A549 (cell line): ENCODE data around the gene DDB1.

Experiments used
- BHLHE40 ChIP-seq: IDR thresholded peaks from 2 replicates; pipeline ENCODE4 v1.6.1; 2012; ENCODE audit warnings: low read depth, low read length, inconsistent platforms
- CTCF ChIP-seq: fragments of >200 bp; sonication (Bioruptor Twin); formaldehyde crosslinking; IDR thresholded peaks from 3 replicates; pipeline ENCODE4 v1.5.1; 2016
- ELK1 ChIP-seq: fragments of 150-350 bp; IDR thresholded peaks from 2 replicates; pipeline ENCODE4 v1.6.1; 2014; ENCODE audit warnings: low read depth, mild to moderate bottlenecking, low read length
- EP300 ChIP-seq, 2 experiments: fragments of >200 bp; sonication (Bioruptor Twin); formaldehyde crosslinking; IDR thresholded peaks; 2 replicates in 1 of 2; 3 replicates in 1 of 2; pipeline ENCODE4 v1.6.1; 2016 to 2017
- HDAC2 ChIP-seq: fragments of 200-600 bp; sonication (generic); IDR thresholded peaks from 2 replicates; pipeline ENCODE4 v1.6.1; 2016
- MAX ChIP-seq: IDR thresholded peaks from 2 replicates; pipeline ENCODE4 v1.6.1; 2012
- RCOR1 ChIP-seq: fragments of 150-350 bp; IDR thresholded peaks from 2 replicates; pipeline ENCODE4 v1.6.1; 2014; ENCODE audit warnings: antibody characterized with exemption, low read length, low read depth
- USF2 ChIP-seq: fragments of 450-650 bp; IDR thresholded peaks from 2 replicates; pipeline ENCODE4 v1.6.1; 2014; ENCODE audit warnings: antibody characterized with exemption

GRCh38 chr11:61297746-61298145 lies 35.2 kb downstream of the DDB1 start:
- TF ChIP-seq CTCF (no peak), HDAC2 (no peak), EP300 (IDR thresholded peaks at IDR 0.05) (no peak), RCOR1 (no peak), MAX (no peak), ELK1 (no peak), BHLHE40 (no peak), USF2 (no peak)
